HG03175 (cell line): ENCODE data around the gene ANKRD62.

ENCODE experiments used
- ATAC-seq: cut with Tn5 transposase; IDR thresholded peaks from one replicate; pipeline ENCODE4 v1.9.1; 2021; ENCODE audit warnings: mild to moderate bottlenecking, moderate library complexity; ENCODE audit not compliant: unreplicated experiment

The ANKRD62 gene

DNA sequence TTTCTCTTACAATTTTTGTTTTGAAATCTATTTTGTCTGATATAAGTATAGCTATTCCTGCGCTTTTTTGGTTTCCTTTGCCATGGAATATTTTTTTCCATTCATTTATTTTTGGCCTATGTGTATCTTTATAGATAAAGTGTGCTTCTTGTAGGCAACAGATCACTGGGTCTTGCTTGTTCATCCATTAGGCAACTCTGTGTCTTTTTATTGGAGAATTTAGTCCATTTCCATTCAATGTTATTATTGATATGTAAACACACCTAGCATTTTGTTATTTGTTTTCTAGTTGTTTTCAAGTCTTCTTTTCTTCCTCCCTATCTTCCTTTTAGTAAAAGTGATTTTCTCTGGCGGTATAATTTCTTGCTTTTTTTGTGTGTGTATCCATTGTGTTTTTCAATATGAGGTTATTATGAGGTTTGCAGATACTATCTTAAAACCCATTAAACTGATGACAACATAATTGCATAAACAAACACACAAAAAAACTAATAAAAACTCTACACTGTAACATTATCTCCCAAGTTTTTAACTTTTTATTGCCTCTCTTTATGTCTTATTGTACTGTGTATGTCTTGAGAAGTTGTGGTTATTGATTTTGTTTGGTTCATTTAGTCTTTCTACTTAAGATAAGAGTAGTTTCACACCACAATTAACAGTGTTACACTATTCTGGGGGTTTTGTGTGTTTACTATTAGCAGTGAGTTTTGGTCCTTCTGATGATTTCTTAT, 71.6 kb downstream of the ANKRD62 start:
- ATAC-seq: no peak
